ENCODE data around the gene CPSF2. TPM values are rescaled to one million over a fixed set of nuclear protein-coding genes. Genes with fewer than 3 reads are reported as not detected.

CPSF2 gene
- total and polyA plus RNA-seq, 8 donors, result 3.8 to 30.0 (median 20.6) TPM

- H3K27me3 ChIP-seq, result no peaks in the 10 kb centered on the region
- H3K9me3 ChIP-seq, result no peaks in the 10 kb centered on the region
- ATAC-seq (no peak), DNase-seq (no peak), FAIRE-seq (no peak)
- WGBS, 2 donors, result 29 to 43% methylated on average over 1 of the region's 1 CpG
- no peak overlapping the region for H3K27ac ChIP-seq
- no peak for TF ChIP-seq CTCF (IDR thresholded peaks at IDR 0.05)
- H3K36me3 ChIP-seq, result peaks cover 4 to 16% (median 14%) of the 10 kb centered on the region in 3 donors
- H3K4me1 ChIP-seq, result peaks cover 0 to 2% (median 0%) of the 10 kb centered on the region in 3 donors
- intact Hi-C loops (cut with DNase I), result no loop called here
- H3K4me3 ChIP-seq, result no peak overlapping the region
Observed at GRCh38 chr14:92134456-92134855, 12.7 kb downstream of the CPSF2 start.

GRCh38 chr14:92135269-92135668, 13.5 kb downstream of the CPSF2 start:
- TF ChIP-seq CTCF (IDR thresholded peaks at IDR 0.05), result peak in 1 of 4 donors; percentile 10
- FAIRE-seq (peak; percentile 29), DNase-seq (no peak), ATAC-seq (no peak)
- intact Hi-C loops (cut with DNase I), result no loop called here
- H3K27ac ChIP-seq, result no peak overlapping the region
- H3K27me3 ChIP-seq, result no peaks in the 10 kb centered on the region
- peaks cover 4 to 16% (median 14%) of the 10 kb centered on the region in 3 donors for H3K36me3 ChIP-seq
- WGBS, 2 donors, result 70 to 82% methylated on average over 1 of the region's 1 CpG
- H3K4me3 ChIP-seq, result no peak overlapping the region
- H3K4me1 ChIP-seq, result peaks cover 0 to 2% (median 0%) of the 10 kb centered on the region in 3 donors
- H3K9me3 ChIP-seq, result no peaks in the 10 kb centered on the region

- FAIRE-seq (no peak), ATAC-seq (no peak), DNase-seq (no peak)
- Histone ChIP-seq H3K36me3 (peaks cover 0 to 46% (median 22%) of the 10 kb centered on the region in 3 donors), H3K9me3 (no peaks in the 10 kb centered on the region), H3K27me3 (no peaks in the 10 kb centered on the region), H3K4me3 (no peak overlapping the region), H3K27ac (no peak overlapping the region), H3K4me1 (no peaks in the 10 kb centered on the region)
- 80 to 82% methylated on average over 4 of the region's 4 CpGs for WGBS, 2 donors
- TF ChIP-seq CTCF (IDR thresholded peaks at IDR 0.05), result no peak
- intact Hi-C loops (cut with DNase I), result no loop called here
Observed at GRCh38 chr14:92143309-92143708, 21.5 kb downstream of the CPSF2 start.

- no peak for DNase-seq
- ATAC-seq, result no peak
- H3K36me3 ChIP-seq, result peaks cover 0 to 42% (median 18%) of the 10 kb centered on the region in 3 donors
- FAIRE-seq, result no peak
- no peaks in the 10 kb centered on the region for H3K27me3 ChIP-seq
- WGBS, 2 donors, result 86% methylated on average over 3 of the region's 3 CpGs
- no peak for TF ChIP-seq CTCF (IDR thresholded peaks at IDR 0.05)
- H3K9me3 ChIP-seq, result no peaks in the 10 kb centered on the region
- no peak overlapping the region for H3K27ac ChIP-seq
- no peaks in the 10 kb centered on the region for H3K4me1 ChIP-seq
- H3K4me3 ChIP-seq, result no peak overlapping the region
- intact Hi-C loops (cut with DNase I), result no loop called here
Observed at GRCh38 chr14:92143962-92144361, 22.2 kb downstream of the CPSF2 start.

- no peak overlapping the region for H3K27ac ChIP-seq
- intact Hi-C loops (cut with DNase I), result no loop called here
- 89 to 90% methylated on average over 2 of the region's 2 CpGs for WGBS, 2 donors
- peaks cover 0 to 47% (median 21%) of the 10 kb centered on the region in 3 donors for H3K36me3 ChIP-seq
- H3K27me3 ChIP-seq, result no peaks in the 10 kb centered on the region
- ATAC-seq (no peak), FAIRE-seq (no peak), DNase-seq (no peak)
- no peak for TF ChIP-seq CTCF (IDR thresholded peaks at IDR 0.05)
- no peak overlapping the region for H3K4me3 ChIP-seq
- H3K4me1 ChIP-seq, result no peaks in the 10 kb centered on the region
- H3K9me3 ChIP-seq, result no peaks in the 10 kb centered on the region
Observed at GRCh38 chr14:92144708-92145107, 22.9 kb downstream of the CPSF2 start.

Measured in pancreas (tissue), 10 donors.